Measurements from ENCODE around the gene CLN5.
A peak's percentile ranks its signal among the peaks of the same experiment; 100 is the strongest.

The CLN5 gene

GRCh38 chr13:76976490-76976889 lies 15.4 kb upstream of the CLN5 start:
- no peaks in the 10 kb centered on the region for H3K9me3 ChIP-seq (ENCODE audit: insufficient read depth, low read length)
- no peak overlapping the region for H3K4me3 ChIP-seq (ENCODE audit: insufficient read length, low read depth)
- H3K9ac ChIP-seq (ENCODE audit: insufficient read length, low read depth) = no peak overlapping the region
- TF ChIP-seq ZNF274 (IDR thresholded peaks at IDR 0.05; ENCODE audit: low read depth, low read length) (no peak), SUZ12 (IDR thresholded peaks at IDR 0.05; ENCODE audit: extremely low read depth, insufficient read depth, insufficient read length) (no peak), YY1 (IDR thresholded peaks at IDR 0.05; ENCODE audit: insufficient read depth, insufficient read length) (no peak)
- DNase-seq (ENCODE audit: low read depth, low spot score) = no peak
- peaks cover 4% of the 10 kb centered on the region for H3K27me3 ChIP-seq (ENCODE audit: insufficient read depth, insufficient read length)
- H3K4me1 ChIP-seq (ENCODE audit: insufficient read depth, insufficient read length) = no peaks in the 10 kb centered on the region
- H3K36me3 ChIP-seq (ENCODE audit: insufficient read depth, insufficient read length, low read length) = no peaks in the 10 kb centered on the region

- TF ChIP-seq ZNF274 (IDR thresholded peaks at IDR 0.05; ENCODE audit: low read depth, low read length) = no peak
- no peaks in the 10 kb centered on the region for H3K9me3 ChIP-seq (ENCODE audit: insufficient read depth, low read length)
- DNase-seq (ENCODE audit: low read depth, low spot score) = no peak
- H3K4me3 ChIP-seq (ENCODE audit: insufficient read length, low read depth) = no peak overlapping the region
- peaks cover 4% of the 10 kb centered on the region for H3K27me3 ChIP-seq (ENCODE audit: insufficient read depth, insufficient read length)
- no peak overlapping the region for H3K9ac ChIP-seq (ENCODE audit: insufficient read length, low read depth)
- H3K36me3 ChIP-seq (ENCODE audit: insufficient read depth, insufficient read length, low read length) = no peaks in the 10 kb centered on the region
- H3K4me1 ChIP-seq (ENCODE audit: insufficient read depth, insufficient read length) = no peaks in the 10 kb centered on the region
These were observed 15.0 kb upstream of the CLN5 start for GRCh38 chr13:76976929-76977328.

- DNase-seq (ENCODE audit: low read depth, low spot score) = peak; percentile 68
- H3K4me1 ChIP-seq (ENCODE audit: insufficient read depth, insufficient read length) = no peaks in the 10 kb centered on the region
- peaks cover 4% of the 10 kb centered on the region for H3K27me3 ChIP-seq (ENCODE audit: insufficient read depth, insufficient read length)
- H3K9me3 ChIP-seq (ENCODE audit: insufficient read depth, low read length) = no peaks in the 10 kb centered on the region
- H3K9ac ChIP-seq (ENCODE audit: insufficient read length, low read depth) = no peak overlapping the region
- no peaks in the 10 kb centered on the region for H3K36me3 ChIP-seq (ENCODE audit: insufficient read depth, insufficient read length, low read length)
- no peak overlapping the region for H3K4me3 ChIP-seq (ENCODE audit: insufficient read length, low read depth)
- TF ChIP-seq ZNF274 (IDR thresholded peaks at IDR 0.05; ENCODE audit: low read depth, low read length) (no peak), SUZ12 (IDR thresholded peaks at IDR 0.05; ENCODE audit: extremely low read depth, insufficient read depth, insufficient read length) (no peak), YY1 (IDR thresholded peaks at IDR 0.05; ENCODE audit: insufficient read depth, insufficient read length) (no peak)
These were observed 11.7 kb upstream of the CLN5 start for GRCh38 chr13:76980075-76980718.

- no peaks in the 10 kb centered on the region for H3K9me3 ChIP-seq (ENCODE audit: insufficient read depth, low read length)
- no peak overlapping the region for H3K9ac ChIP-seq (ENCODE audit: insufficient read length, low read depth)
- no peaks in the 10 kb centered on the region for H3K36me3 ChIP-seq (ENCODE audit: insufficient read depth, insufficient read length, low read length)
- TF ChIP-seq YY1 (IDR thresholded peaks at IDR 0.05; ENCODE audit: insufficient read depth, insufficient read length) = no peak
- TF ChIP-seq ZNF274 (IDR thresholded peaks at IDR 0.05; ENCODE audit: low read depth, low read length) = no peak
- no peak for TF ChIP-seq SUZ12 (IDR thresholded peaks at IDR 0.05; ENCODE audit: extremely low read depth, insufficient read depth, insufficient read length)
- H3K27me3 ChIP-seq (ENCODE audit: insufficient read depth, insufficient read length) = peaks cover 4% of the 10 kb centered on the region
- no peaks in the 10 kb centered on the region for H3K4me1 ChIP-seq (ENCODE audit: insufficient read depth, insufficient read length)
- no peak for DNase-seq (ENCODE audit: low read depth, low spot score)
- no peak overlapping the region for H3K4me3 ChIP-seq (ENCODE audit: insufficient read length, low read depth)
These were observed 9.8 kb upstream of the CLN5 start for GRCh38 chr13:76982061-76982460.

- TF ChIP-seq YY1 (IDR thresholded peaks at IDR 0.05; ENCODE audit: insufficient read depth, insufficient read length) (no peak), SUZ12 (IDR thresholded peaks at IDR 0.05; ENCODE audit: extremely low read depth, insufficient read depth, insufficient read length) (no peak), ZNF274 (IDR thresholded peaks at IDR 0.05; ENCODE audit: low read depth, low read length) (no peak)
- no peaks in the 10 kb centered on the region for H3K4me1 ChIP-seq (ENCODE audit: insufficient read depth, insufficient read length)
- no peaks in the 10 kb centered on the region for H3K36me3 ChIP-seq (ENCODE audit: insufficient read depth, insufficient read length, low read length)
- no peaks in the 10 kb centered on the region for H3K9me3 ChIP-seq (ENCODE audit: insufficient read depth, low read length)
- DNase-seq (ENCODE audit: low read depth, low spot score) = no peak
- no peak overlapping the region for H3K9ac ChIP-seq (ENCODE audit: insufficient read length, low read depth)
- no peak overlapping the region for H3K4me3 ChIP-seq (ENCODE audit: insufficient read length, low read depth)
- H3K27me3 ChIP-seq (ENCODE audit: insufficient read depth, insufficient read length) = peaks cover 4% of the 10 kb centered on the region
These were observed 8.2 kb upstream of the CLN5 start for GRCh38 chr13:76983676-76984075.

GRCh38 chr13:76991432-76991795 lies 467 bp upstream of the CLN5 start:
- TF ChIP-seq ZNF274 (IDR thresholded peaks at IDR 0.05; ENCODE audit: low read depth, low read length) = no peak
- TF ChIP-seq SUZ12 (IDR thresholded peaks at IDR 0.05; ENCODE audit: extremely low read depth, insufficient read depth, insufficient read length) = no peak
- no peak for TF ChIP-seq YY1 (IDR thresholded peaks at IDR 0.05; ENCODE audit: insufficient read depth, insufficient read length)
- Histone ChIP-seq H3K36me3 (ENCODE audit: insufficient read depth, insufficient read length, low read length) (peaks cover 7% of the 10 kb centered on the region), H3K4me3 (ENCODE audit: insufficient read length, low read depth) (peak overlapping the region; percentile 67), H3K27me3 (ENCODE audit: insufficient read depth, insufficient read length) (peaks cover 11% of the 10 kb centered on the region), H3K9me3 (ENCODE audit: insufficient read depth, low read length) (no peaks in the 10 kb centered on the region), H3K9ac (ENCODE audit: insufficient read length, low read depth) (peak overlapping the region; percentile 57), H3K4me1 (ENCODE audit: insufficient read depth, insufficient read length) (no peaks in the 10 kb centered on the region)
- no peak for DNase-seq (ENCODE audit: low read depth, low spot score)

- Histone ChIP-seq H3K9ac (ENCODE audit: insufficient read length, low read depth) (peak overlapping the region; percentile 84), H3K27me3 (ENCODE audit: insufficient read depth, insufficient read length) (peaks cover 11% of the 10 kb centered on the region), H3K4me3 (ENCODE audit: insufficient read length, low read depth) (peak overlapping the region; percentile 67), H3K4me1 (ENCODE audit: insufficient read depth, insufficient read length) (no peaks in the 10 kb centered on the region), H3K36me3 (ENCODE audit: insufficient read depth, insufficient read length, low read length) (peaks cover 7% of the 10 kb centered on the region), H3K9me3 (ENCODE audit: insufficient read depth, low read length) (no peaks in the 10 kb centered on the region)
- TF ChIP-seq SUZ12 (IDR thresholded peaks at IDR 0.05; ENCODE audit: extremely low read depth, insufficient read depth, insufficient read length) (no peak), ZNF274 (IDR thresholded peaks at IDR 0.05; ENCODE audit: low read depth, low read length) (no peak), YY1 (IDR thresholded peaks at IDR 0.05; ENCODE audit: insufficient read depth, insufficient read length) (no peak)
- DNase-seq (ENCODE audit: low read depth, low spot score) = no peak
These were observed 694 bp downstream of the CLN5 start for GRCh38 chr13:76992548-76993001.

All from NT2/D1 (cell line).